Measurements from ENCODE around the gene WDR35. TPM values are rescaled to one million over a fixed set of nuclear protein-coding genes. Genes with fewer than 3 reads are reported as not detected.

Gene WDR35
- total and polyA plus RNA-seq, 10 of the 15 experiments (the other 5 are each of a cell fraction or from before 2014, with no cell fraction given), result 3.0 to 9.3 (median 6.3) TPM

- no peaks in the 10 kb centered on the region for H3K4me1 ChIP-seq (ENCODE audit: control insufficient read depth, insufficient read depth, low read length)
- no TSS peak for BruUV-seq (replicated peaks)
- ChIA-PET CTCF (interaction anchor here (0.7 to 3.8 kb wide), 30 partner anchors 9 to 379 kb away, joined by 3 to 22 read pairs (median 4); partner anchors contain the start of genes LAPTM4A, SDC1 and WDR35), POLR2A (interaction anchor here (0.6 to 0.8 kb wide), 2 partner anchors 60 to 94 kb away, joined by 3 to 4 read pairs; no protein-coding TSS in a partner anchor), RAD21 (ENCODE audit: unreplicated experiment) (interaction anchor here (0.6 to 3.3 kb wide), 19 partner anchors 9 to 369 kb away, joined by 3 to 22 read pairs (median 3); partner anchors contain the start of genes LAPTM4A, SDC1 and WDR35), SMC1A (ENCODE audit: uncharacterized antibody, unreplicated experiment) (interaction anchor here (0.6 to 2.4 kb wide), 12 partner anchors 13 to 270 kb away, joined by 3 to 24 read pairs (median 4); partner anchors contain the start of genes LAPTM4A and SDC1)
- ATAC-seq (peak; percentile 100), FAIRE-seq (peak; percentile 98), DNase-seq (ENCODE audit: low read depth, low spot score) (peak; percentile 24)
- whole genome bisulfite sequencing (ENCODE audit: insufficient coverage, insufficient replicate concordance, low lambda C conversion rate, missing lambda C conversion rate), result 70% methylated on average over 6 of the region's 6 CpGs
- H3K4me3 ChIP-seq, result no peak overlapping the region
- H4K20me1 ChIP-seq (ENCODE audit: control insufficient read depth, insufficient read depth), result no peaks in the 10 kb centered on the region
- no peak overlapping the region for H3K9ac ChIP-seq (ENCODE audit: control insufficient read depth, insufficient read depth, low read length)
- H3K36me3 ChIP-seq (ENCODE audit: control insufficient read depth in 2 of 2, insufficient read depth in 2 of 2, low read length in 1 of 2), result no peaks in the 10 kb centered on the region
- H2AFZ ChIP-seq (ENCODE audit: control insufficient read depth, low read depth, low read length), result no peak overlapping the region
- no peak overlapping the region for H3K27ac ChIP-seq (ENCODE audit: control insufficient read depth, insufficient read depth)
- in situ Hi-C loops (cut with MboI), result no loop called here
- H3K4me2 ChIP-seq (ENCODE audit: control insufficient read depth, insufficient read depth), result no peak overlapping the region
- H3K79me2 ChIP-seq (ENCODE audit: control insufficient read depth, insufficient read depth, low read length), result no peaks in the 10 kb centered on the region
- no peaks in the 10 kb centered on the region for H3K27me3 ChIP-seq (replicated peaks in 1 of 2; ENCODE audit: control insufficient read depth in 2 of 2, insufficient read depth in 2 of 2, low read length in 1 of 2)
- intact Hi-C loops (cut with micrococcal nuclease; ENCODE audit: unreplicated experiment), result loop anchor here (1.0 to 5.0 kb wide), 3 partner anchors 60 to 287 kb away; no protein-coding TSS in a partner anchor
- no peaks in the 10 kb centered on the region for H3K9me3 ChIP-seq (replicated peaks; ENCODE audit: control insufficient read depth, insufficient read depth, low read length)
- TF ChIP-seq SRF (IDR thresholded peaks at IDR 0.05; ENCODE audit: low read depth in 2 of 2, low read length in 2 of 2), result no peak
- TF ChIP-seq ZNF622 (IDR thresholded peaks at IDR 0.05), result no peak
- no peak for TF ChIP-seq BHLHE40 (IDR thresholded peaks at IDR 0.05; ENCODE audit: borderline replicate concordance in 1 of 2, low read depth in 2 of 2, low read length in 1 of 2)
- no peak for TF ChIP-seq IRF5 (IDR thresholded peaks at IDR 0.05; ENCODE audit: borderline replicate concordance)
- TF ChIP-seq SREBF1 (IDR thresholded peaks at IDR 0.05; ENCODE audit: low read length), result no peak
- TF ChIP-seq, protein P1, sequence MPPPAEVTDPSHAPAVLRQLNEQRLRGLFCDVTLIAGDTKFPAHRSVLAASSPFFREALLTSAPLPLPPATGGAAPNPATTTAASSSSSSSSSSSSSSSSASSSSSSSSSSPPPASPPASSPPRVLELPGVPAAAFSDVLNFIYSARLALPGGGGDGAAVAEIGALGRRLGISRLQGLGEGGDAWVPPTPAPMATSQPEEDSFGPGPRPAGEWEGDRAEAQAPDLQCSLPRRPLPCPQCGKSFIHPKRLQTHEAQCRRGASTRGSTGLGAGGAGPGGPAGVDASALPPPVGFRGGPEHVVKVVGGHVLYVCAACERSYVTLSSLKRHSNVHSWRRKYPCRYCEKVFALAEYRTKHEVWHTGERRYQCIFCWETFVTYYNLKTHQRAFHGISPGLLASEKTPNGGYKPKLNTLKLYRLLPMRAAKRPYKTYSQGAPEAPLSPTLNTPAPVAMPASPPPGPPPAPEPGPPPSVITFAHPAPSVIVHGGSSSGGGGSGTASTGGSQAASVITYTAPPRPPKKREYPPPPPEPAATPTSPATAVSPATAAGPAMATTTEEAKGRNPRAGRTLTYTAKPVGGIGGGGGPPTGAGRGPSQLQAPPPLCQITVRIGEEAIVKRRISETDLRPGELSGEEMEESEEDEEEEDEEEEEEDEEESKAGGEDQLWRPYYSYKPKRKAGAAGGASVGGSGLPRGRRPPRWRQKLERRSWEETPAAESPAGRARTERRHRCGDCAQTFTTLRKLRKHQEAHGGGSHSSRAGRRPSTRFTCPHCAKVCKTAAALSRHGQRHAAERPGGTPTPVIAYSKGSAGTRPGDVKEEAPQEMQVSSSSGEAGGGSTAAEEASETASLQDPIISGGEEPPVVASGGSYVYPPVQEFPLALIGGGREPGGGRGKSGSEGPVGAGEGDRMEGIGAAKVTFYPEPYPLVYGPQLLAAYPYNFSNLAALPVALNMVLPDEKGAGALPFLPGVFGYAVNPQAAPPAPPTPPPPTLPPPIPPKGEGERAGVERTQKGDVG (CRISPR knock-in tag; IDR thresholded peaks at IDR 0.05), result no peak
- TF ChIP-seq CHD1 (IDR thresholded peaks at IDR 0.05; ENCODE audit: low read depth, low read length), result no peak
- TF ChIP-seq SMARCA5 (IDR thresholded peaks at IDR 0.05), result peak; percentile 40; the same call in 1 of the 2 replicates
- no peak for TF ChIP-seq BMI1 (IDR thresholded peaks at IDR 0.05; ENCODE audit: borderline replicate concordance)
- peak; percentile 91 for TF ChIP-seq SMC3 (IDR thresholded peaks at IDR 0.05; ENCODE audit: borderline replicate concordance, low read length)
- TF ChIP-seq, protein P2, sequence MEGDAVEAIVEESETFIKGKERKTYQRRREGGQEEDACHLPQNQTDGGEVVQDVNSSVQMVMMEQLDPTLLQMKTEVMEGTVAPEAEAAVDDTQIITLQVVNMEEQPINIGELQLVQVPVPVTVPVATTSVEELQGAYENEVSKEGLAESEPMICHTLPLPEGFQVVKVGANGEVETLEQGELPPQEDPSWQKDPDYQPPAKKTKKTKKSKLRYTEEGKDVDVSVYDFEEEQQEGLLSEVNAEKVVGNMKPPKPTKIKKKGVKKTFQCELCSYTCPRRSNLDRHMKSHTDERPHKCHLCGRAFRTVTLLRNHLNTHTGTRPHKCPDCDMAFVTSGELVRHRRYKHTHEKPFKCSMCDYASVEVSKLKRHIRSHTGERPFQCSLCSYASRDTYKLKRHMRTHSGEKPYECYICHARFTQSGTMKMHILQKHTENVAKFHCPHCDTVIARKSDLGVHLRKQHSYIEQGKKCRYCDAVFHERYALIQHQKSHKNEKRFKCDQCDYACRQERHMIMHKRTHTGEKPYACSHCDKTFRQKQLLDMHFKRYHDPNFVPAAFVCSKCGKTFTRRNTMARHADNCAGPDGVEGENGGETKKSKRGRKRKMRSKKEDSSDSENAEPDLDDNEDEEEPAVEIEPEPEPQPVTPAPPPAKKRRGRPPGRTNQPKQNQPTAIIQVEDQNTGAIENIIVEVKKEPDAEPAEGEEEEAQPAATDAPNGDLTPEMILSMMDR (IDR thresholded peaks at IDR 0.05 in 2 of 3, conservative IDR thresholded peaks at IDR 0.05 in 1 of 3; ENCODE audit: control insufficient read depth in 2 of 3, extremely low read depth in 1 of 3, insufficient read depth in 1 of 3, low read depth in 3 of 3, low read length in 3 of 3), result peak; percentile 79 to 98 (median 82)
- TF ChIP-seq CHD2 (IDR thresholded peaks at IDR 0.05; ENCODE audit: borderline replicate concordance, low read depth, low read length), result no peak
- TF ChIP-seq ZNF274 (IDR thresholded peaks at IDR 0.05; ENCODE audit: insufficient read depth, insufficient read length), result no peak
- no peak for TF ChIP-seq ZNF24 (IDR thresholded peaks at IDR 0.05)
- TF ChIP-seq CBFB (IDR thresholded peaks at IDR 0.05; ENCODE audit: low read depth), result no peak
- TF ChIP-seq MEF2A (IDR thresholded peaks at IDR 0.05; ENCODE audit: insufficient read depth, low read depth, low read length), result 0 out of 2 replicates have a peak, but pooled peaks have one; percentile 15
- TF ChIP-seq YBX1 (IDR thresholded peaks at IDR 0.05), result no peak
These were observed 34.1 kb downstream of the WDR35 start for GRCh38 chr2:19955544-19956422.

All from GM12878 (cell line).